Panc1 (cell line): ENCODE results near the gene DPH5. TPM values are rescaled to one million over a fixed set of nuclear protein-coding genes. Genes with fewer than 3 reads are reported as not detected.
"Not testable (repeated sequence)": the region's sequence is repeated elsewhere in the genome, so short reads cannot be mapped to it uniquely, and the experiment has no call there.

ENCODE experiments used
- ATAC-seq: fragments of 200-7000 bp; cut with Tn5 transposase; 2 replicates; pipeline ENCODE4 v1.9.1; 2020; ENCODE audit warnings: mild to moderate bottlenecking, moderate library complexity
- BruUV-seq: library from RNA; stranded (reverse); fragments of 400-500 nt; replicated peaks from 2 replicates; lab custom pipeline; 2021; lab: Mats Ljungman, UMichigan
- CTCF ChIA-PET: fragments of 300-600 bp; sonication (Branson Sonifier 250); formaldehyde crosslinking; loops from one replicate; lab custom pipeline; 2022; ENCODE audit warnings: antibody characterized with exemption; lab: Charles Lee
- POLR2A ChIA-PET: fragments of 300-600 bp; sonication (Branson Sonifier 250); formaldehyde crosslinking; loops from one replicate; lab custom pipeline; 2022; ENCODE audit warnings: antibody characterized with exemption; lab: Charles Lee
- DNase-seq: peaks from one replicate; pipeline ENCODE4 v3.0.0-alpha.2; 2010; ENCODE audit warnings: low read depth, low spot score
- H3K27ac ChIP-seq: 2 replicates; pipeline ENCODE4 v1.5.1; 2011; ENCODE audit warnings: mild to moderate bottlenecking, low read length, inconsistent platforms
- H3K27me3 ChIP-seq: fragments of 200-500 bp; sonication (Bioruptor generic); 2 replicates; pipeline ENCODE4 v1.6.0; 2014; ENCODE audit warnings: low read length, inconsistent platforms; ENCODE audit not compliant: control insufficient read depth, insufficient read depth
- H3K36me3 ChIP-seq: fragments of 200-500 bp; sonication (Bioruptor generic); 2 replicates; pipeline ENCODE4 v1.5.1; 2014; ENCODE audit warnings: inconsistent platforms, mild to moderate bottlenecking, low read length, moderate library complexity; ENCODE audit not compliant: control insufficient read depth, insufficient read depth
- H3K4me1 ChIP-seq: 2 replicates; pipeline ENCODE4 v1.5.1; 2011; ENCODE audit warnings: inconsistent platforms, mild to moderate bottlenecking, low read length, moderate library complexity; ENCODE audit not compliant: control insufficient read depth, insufficient read depth
- H3K4me3 ChIP-seq, 2 experiments: 2 replicates each; pipeline ENCODE4 v1.5.1; 2011 to 2012; ENCODE audit warnings: low read depth in 2 of 2, low read length in 2 of 2, mild to moderate bottlenecking in 2 of 2, inconsistent platforms in 1 of 2, moderate library complexity in 1 of 2
- H3K9me3 ChIP-seq: fragments of 200-500 bp; sonication (Bioruptor generic); 2 replicates; pipeline ENCODE4 v1.5.1; 2014; ENCODE audit warnings: low read depth, mild to moderate bottlenecking, inconsistent platforms, low read length, moderate library complexity; ENCODE audit not compliant: control insufficient read depth, insufficient read depth
- POLR2AphosphoS5 ChIP-seq: IDR thresholded peaks from 2 replicates; pipeline ENCODE4 v1.6.1; 2012; ENCODE audit warnings: mild to moderate bottlenecking, low read depth, low read length, moderate library complexity
- SIN3A ChIP-seq: IDR thresholded peaks from 2 replicates; pipeline ENCODE4 v1.6.1; 2012; ENCODE audit warnings: low read depth, mild to moderate bottlenecking, low read length, moderate library complexity, borderline replicate concordance; ENCODE audit not compliant: insufficient read depth
- TCF7L2 ChIP-seq: IDR thresholded peaks from 2 replicates; pipeline ENCODE4 v1.6.1; 2011; ENCODE audit warnings: mild to moderate bottlenecking, low read depth, low read length, inconsistent platforms
- in situ Hi-C: cut with HindIII; loops from 2 replicates; pipeline ENCODE4 v1.10.0; 2016; ENCODE audit warnings: low sequenced_read_pairs, low pct_unique_long_range_greater_than_20kb
- intact Hi-C: fragments of 100-400 bp; cut with micrococcal nuclease; formaldehyde crosslinking; loops from one replicate; pipeline ENCODE4 v1.10.0; 2022; ENCODE audit not compliant: unreplicated experiment
- total RNA-seq: library from RNA; stranded (reverse); gene quantifications from one replicate; pipeline ENCODE4 v1.2.1, GENCODE V29; 2021; ENCODE audit not compliant: unreplicated experiment
- TF ChIP-seq, protein P1 (sequence below): fragments of 450-650 bp; IDR thresholded peaks from 2 replicates; pipeline ENCODE4 v1.5.1; 2017; ENCODE audit warnings: mild to moderate bottlenecking
- TF ChIP-seq, protein P2 (sequence below), 2 experiments: IDR thresholded peaks; 2 replicates each; pipeline ENCODE4 v1.6.1; 2011 to 2012; ENCODE audit warnings: low read depth in 2 of 2, control low read depth in 1 of 2, low read length in 1 of 2, mild to moderate bottlenecking in 1 of 2, moderate library complexity in 1 of 2; ENCODE audit not compliant: insufficient read depth in 1 of 2

The DPH5 gene
- total RNA-seq, 1 experiment from 2014 or later = 22.6 TPM

DNA sequence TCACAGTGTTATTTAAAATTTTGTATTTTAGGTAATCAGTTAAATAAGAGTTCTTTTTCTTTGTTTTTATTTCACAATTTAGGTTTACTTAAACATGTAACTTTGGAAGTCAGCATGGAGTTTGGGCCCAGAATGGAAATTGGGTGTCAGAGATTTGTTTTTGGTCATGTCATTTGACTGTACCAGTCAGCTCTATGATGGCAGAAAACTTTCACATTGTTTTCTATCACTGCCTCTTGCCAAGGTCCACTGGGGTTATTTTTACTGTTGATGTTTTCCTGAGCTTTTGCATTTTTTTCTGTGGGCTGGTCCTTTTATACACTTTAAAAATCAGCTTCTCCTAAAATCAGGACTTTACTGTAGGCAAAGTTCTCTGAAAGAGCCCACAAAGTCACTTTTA is 75.2 kb downstream of the DPH5 start:
- no peak overlapping the region for H3K4me3 ChIP-seq
- ChIA-PET POLR2A (no interaction called here), CTCF (no interaction called here)
- ATAC-seq (no peak), DNase-seq (no peak)
- TF ChIP-seq, protein P1, sequence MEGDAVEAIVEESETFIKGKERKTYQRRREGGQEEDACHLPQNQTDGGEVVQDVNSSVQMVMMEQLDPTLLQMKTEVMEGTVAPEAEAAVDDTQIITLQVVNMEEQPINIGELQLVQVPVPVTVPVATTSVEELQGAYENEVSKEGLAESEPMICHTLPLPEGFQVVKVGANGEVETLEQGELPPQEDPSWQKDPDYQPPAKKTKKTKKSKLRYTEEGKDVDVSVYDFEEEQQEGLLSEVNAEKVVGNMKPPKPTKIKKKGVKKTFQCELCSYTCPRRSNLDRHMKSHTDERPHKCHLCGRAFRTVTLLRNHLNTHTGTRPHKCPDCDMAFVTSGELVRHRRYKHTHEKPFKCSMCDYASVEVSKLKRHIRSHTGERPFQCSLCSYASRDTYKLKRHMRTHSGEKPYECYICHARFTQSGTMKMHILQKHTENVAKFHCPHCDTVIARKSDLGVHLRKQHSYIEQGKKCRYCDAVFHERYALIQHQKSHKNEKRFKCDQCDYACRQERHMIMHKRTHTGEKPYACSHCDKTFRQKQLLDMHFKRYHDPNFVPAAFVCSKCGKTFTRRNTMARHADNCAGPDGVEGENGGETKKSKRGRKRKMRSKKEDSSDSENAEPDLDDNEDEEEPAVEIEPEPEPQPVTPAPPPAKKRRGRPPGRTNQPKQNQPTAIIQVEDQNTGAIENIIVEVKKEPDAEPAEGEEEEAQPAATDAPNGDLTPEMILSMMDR = no peak
- no peak for TF ChIP-seq TCF7L2
- no peak for TF ChIP-seq POLR2AphosphoS5
- TF ChIP-seq, protein P2, sequence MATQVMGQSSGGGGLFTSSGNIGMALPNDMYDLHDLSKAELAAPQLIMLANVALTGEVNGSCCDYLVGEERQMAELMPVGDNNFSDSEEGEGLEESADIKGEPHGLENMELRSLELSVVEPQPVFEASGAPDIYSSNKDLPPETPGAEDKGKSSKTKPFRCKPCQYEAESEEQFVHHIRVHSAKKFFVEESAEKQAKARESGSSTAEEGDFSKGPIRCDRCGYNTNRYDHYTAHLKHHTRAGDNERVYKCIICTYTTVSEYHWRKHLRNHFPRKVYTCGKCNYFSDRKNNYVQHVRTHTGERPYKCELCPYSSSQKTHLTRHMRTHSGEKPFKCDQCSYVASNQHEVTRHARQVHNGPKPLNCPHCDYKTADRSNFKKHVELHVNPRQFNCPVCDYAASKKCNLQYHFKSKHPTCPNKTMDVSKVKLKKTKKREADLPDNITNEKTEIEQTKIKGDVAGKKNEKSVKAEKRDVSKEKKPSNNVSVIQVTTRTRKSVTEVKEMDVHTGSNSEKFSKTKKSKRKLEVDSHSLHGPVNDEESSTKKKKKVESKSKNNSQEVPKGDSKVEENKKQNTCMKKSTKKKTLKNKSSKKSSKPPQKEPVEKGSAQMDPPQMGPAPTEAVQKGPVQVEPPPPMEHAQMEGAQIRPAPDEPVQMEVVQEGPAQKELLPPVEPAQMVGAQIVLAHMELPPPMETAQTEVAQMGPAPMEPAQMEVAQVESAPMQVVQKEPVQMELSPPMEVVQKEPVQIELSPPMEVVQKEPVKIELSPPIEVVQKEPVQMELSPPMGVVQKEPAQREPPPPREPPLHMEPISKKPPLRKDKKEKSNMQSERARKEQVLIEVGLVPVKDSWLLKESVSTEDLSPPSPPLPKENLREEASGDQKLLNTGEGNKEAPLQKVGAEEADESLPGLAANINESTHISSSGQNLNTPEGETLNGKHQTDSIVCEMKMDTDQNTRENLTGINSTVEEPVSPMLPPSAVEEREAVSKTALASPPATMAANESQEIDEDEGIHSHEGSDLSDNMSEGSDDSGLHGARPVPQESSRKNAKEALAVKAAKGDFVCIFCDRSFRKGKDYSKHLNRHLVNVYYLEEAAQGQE (IDR thresholded peaks at IDR 0.05; ENCODE audit: insufficient read depth in 1 of 2, low read depth in 2 of 2, low read length in 1 of 2) = no peak
- no peak for TF ChIP-seq SIN3A
- no peaks in the 10 kb centered on the region for H3K27me3 ChIP-seq
- H3K4me1 ChIP-seq = no peaks in the 10 kb centered on the region
- H3K9me3 ChIP-seq = no peaks in the 10 kb centered on the region
- in situ Hi-C loops = no loop called here
- H3K27ac ChIP-seq = no peak overlapping the region
- no TSS peak for BruUV-seq
- H3K36me3 ChIP-seq = no peaks in the 10 kb centered on the region
- intact Hi-C loops = no loop called here

DNA sequence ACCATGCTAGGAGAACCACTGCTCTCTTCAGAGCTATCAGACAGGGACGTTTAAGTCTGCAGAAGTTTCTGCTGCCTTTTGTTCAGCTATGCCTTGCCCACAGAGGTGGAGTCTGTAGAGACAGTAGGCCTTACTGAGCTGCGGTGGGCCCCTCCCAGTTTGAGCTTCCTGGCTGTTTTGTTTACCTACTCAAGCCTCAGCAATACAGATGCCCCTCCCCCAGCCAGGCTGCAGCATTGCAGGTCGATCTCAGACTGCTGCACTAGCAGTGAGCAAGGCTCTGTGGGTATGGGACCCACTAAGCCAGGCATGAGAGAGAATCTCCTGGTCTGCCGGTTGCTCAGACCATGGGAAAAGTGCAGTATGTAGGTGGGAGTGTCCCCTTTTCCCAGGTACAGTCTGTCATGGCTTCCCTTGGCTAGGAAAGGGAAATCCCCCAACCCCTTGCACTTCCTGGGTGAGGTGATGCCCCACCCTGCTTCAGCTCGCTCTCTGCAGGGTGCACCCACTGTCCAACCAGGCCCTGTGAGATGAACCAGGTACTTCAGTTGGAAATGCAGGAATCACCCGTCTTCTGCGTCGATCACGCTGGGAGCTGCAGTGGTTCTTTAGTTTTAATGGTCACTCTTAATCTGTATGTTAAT is 75.9 kb downstream of the DPH5 start:
- DNase-seq, H3K27ac ChIP-seq, H3K9me3 ChIP-seq, H3K27me3 ChIP-seq, in situ Hi-C loops, CTCF ChIA-PET, ATAC-seq, intact Hi-C loops, H3K4me3 ChIP-seq, POLR2A ChIA-PET, BruUV-seq, H3K36me3 ChIP-seq, H3K4me1 ChIP-seq: not testable (repeated sequence)

GRCh38 chr1:100948721-100949405 is 76.7 kb downstream of the DPH5 start:
- H3K4me3 ChIP-seq, H3K9me3 ChIP-seq, DNase-seq, ATAC-seq, CTCF ChIA-PET, H3K36me3 ChIP-seq, POLR2A ChIA-PET, H3K4me1 ChIP-seq, BruUV-seq, in situ Hi-C loops, intact Hi-C loops, H3K27me3 ChIP-seq, H3K27ac ChIP-seq: not testable (repeated sequence)

DNA sequence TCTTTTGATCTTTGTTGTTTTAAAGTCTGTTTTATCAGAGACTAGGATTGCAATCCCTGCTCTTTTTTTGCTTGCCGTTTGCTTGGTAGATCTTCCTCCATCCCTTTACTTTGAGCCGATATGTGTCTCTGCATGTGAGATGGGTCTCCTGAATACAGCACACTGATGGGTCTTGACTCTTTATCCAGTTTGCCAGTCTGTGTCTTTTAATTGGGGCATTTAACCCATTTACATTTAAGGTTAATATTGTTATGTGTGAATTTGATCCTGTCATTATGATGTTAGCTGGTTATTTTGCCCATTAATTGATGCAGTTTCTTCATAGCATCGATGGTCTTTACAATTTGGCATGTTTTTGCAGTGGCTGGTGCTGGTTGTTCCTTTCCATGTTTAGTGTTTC is 77.8 kb downstream of the DPH5 start:
- DNase-seq, intact Hi-C loops, H3K36me3 ChIP-seq, in situ Hi-C loops, CTCF ChIA-PET, H3K27ac ChIP-seq, ATAC-seq, H3K27me3 ChIP-seq, BruUV-seq, POLR2A ChIA-PET, H3K9me3 ChIP-seq, H3K4me1 ChIP-seq, H3K4me3 ChIP-seq: not testable (repeated sequence)

DNA sequence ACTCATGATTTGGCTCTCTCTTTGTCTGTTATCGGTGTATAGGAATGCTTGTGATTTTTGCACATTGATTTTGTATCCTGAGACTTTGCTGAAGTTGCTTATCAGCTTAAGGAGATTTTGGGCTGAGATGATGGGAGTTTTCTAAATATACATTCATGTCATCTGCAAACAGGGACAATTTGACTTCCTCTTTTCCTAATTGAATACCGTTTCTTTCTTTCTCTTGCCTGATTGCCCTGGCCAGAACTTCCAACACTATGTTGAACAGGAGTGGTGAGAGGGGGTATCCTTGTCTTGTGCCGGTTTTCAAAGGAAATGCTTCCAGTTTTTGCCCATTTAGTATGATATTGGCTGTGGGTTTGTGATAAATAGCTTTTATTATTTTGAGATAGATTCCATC is 79.5 kb downstream of the DPH5 start:
- H3K27me3 ChIP-seq, intact Hi-C loops, ATAC-seq, DNase-seq, POLR2A ChIA-PET, H3K9me3 ChIP-seq, in situ Hi-C loops, H3K4me1 ChIP-seq, CTCF ChIA-PET, BruUV-seq, H3K27ac ChIP-seq, H3K36me3 ChIP-seq, H3K4me3 ChIP-seq: not testable (repeated sequence)
